Liver (tissue), 3 donors: ENCODE measurements around the gene OR14A2.

Source experiments
- CTCF ChIP-seq: fragments of 150-350 bp; IDR thresholded peaks from 2 replicates; pipeline ENCODE4 v1.5.1; 2017; ENCODE audit warnings: improper control_type of control experiment, low read depth, low read length; ENCODE audit not compliant: missing input control
- EGR1 ChIP-seq, 2 donors: IDR thresholded peaks; 2 replicates each; pipeline ENCODE4 v1.6.1; 2016 to 2018; ENCODE audit warnings: antibody characterized with exemption in 2 of 2, low read depth in 2 of 2
- FOXA1 ChIP-seq: IDR thresholded peaks from 2 replicates; pipeline ENCODE4 v1.6.1; 2016; ENCODE audit warnings: antibody characterized with exemption
- GABPA ChIP-seq, 2 donors: IDR thresholded peaks in 1 of 2; conservative IDR thresholded peaks in 1 of 2; 2 replicates each; pipeline ENCODE4 v1.6.1; 2016; ENCODE audit warnings: antibody characterized with exemption in 2 of 2, mild to moderate bottlenecking in 1 of 2, moderate library complexity in 1 of 2
- JUND ChIP-seq, 2 donors: IDR thresholded peaks; 2 replicates each; pipeline ENCODE4 v1.6.1; 2016; ENCODE audit warnings: antibody characterized with exemption in 2 of 2
- RAD21 ChIP-seq, 2 donors: IDR thresholded peaks; 2 replicates each; pipeline ENCODE4 v1.6.1; 2016; ENCODE audit warnings: antibody characterized with exemption in 2 of 2, mild to moderate bottlenecking in 2 of 2
- RXRA ChIP-seq, 2 donors: IDR thresholded peaks; 2 replicates each; pipeline ENCODE4 v1.6.1; 2017 to 2018; ENCODE audit warnings: antibody characterized with exemption in 2 of 2, mild to moderate bottlenecking in 1 of 2
- TAF1 ChIP-seq: conservative IDR thresholded peaks from 2 replicates; pipeline ENCODE4 v1.6.1; 2016; ENCODE audit warnings: antibody characterized with exemption, mild to moderate bottlenecking
- TF ChIP-seq, protein P1 (sequence below): IDR thresholded peaks from 2 replicates; pipeline ENCODE4 v1.6.1; 2016; ENCODE audit warnings: antibody characterized with exemption
- TF ChIP-seq, protein P2 (sequence below): IDR thresholded peaks from 2 replicates; pipeline ENCODE4 v1.6.1; 2016; ENCODE audit warnings: antibody characterized with exemption
- TF ChIP-seq, protein P3 (sequence below): IDR thresholded peaks from 2 replicates; pipeline ENCODE4 v1.6.1; 2016; ENCODE audit warnings: antibody characterized with exemption, mild to moderate bottlenecking
- TF ChIP-seq, protein P4 (sequence below): IDR thresholded peaks from 2 replicates; pipeline ENCODE4 v1.6.1; 2016; ENCODE audit warnings: antibody characterized with exemption
- donor health status: healthy.
- donor health status: healthy.

DNA sequence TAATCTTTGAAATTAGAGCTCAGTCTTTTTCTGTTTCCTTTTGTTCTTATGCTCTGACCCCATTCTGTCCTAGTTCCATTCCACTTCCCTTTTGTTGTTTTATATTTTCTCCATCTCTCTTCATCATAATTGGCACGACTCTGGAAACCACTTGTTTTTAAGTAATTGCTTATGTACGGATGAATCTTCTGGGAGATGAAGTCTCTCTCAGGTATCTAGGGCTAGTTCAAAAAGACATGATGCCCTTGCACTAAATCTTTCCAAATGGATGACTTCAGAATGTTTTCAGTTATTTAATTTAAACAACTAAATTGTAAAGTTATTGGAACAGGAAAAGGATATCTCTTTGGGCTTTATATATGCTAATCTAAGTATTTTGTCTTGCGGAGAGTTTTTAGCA is 31.4 kb downstream of the OR14A2 start, which contains the start of gene OR6F1:
- TF ChIP-seq CTCF (no peak), GABPA (IDR thresholded peaks at IDR 0.05 in 1 of 2, conservative IDR thresholded peaks at IDR 0.05 in 1 of 2) (no peak), EGR1 (IDR thresholded peaks at IDR 0.05; ENCODE audit: low read depth in 2 of 2) (no peak), TAF1 (no peak), JUND (IDR thresholded peaks at IDR 0.05) (no peak), RXRA (IDR thresholded peaks at IDR 0.05) (no peak), FOXA1 (no peak), RAD21 (IDR thresholded peaks at IDR 0.05) (no peak)
- TF ChIP-seq, protein P1, sequence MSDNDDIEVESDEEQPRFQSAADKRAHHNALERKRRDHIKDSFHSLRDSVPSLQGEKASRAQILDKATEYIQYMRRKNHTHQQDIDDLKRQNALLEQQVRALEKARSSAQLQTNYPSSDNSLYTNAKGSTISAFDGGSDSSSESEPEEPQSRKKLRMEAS, result no peak
- TF ChIP-seq, protein P2, sequence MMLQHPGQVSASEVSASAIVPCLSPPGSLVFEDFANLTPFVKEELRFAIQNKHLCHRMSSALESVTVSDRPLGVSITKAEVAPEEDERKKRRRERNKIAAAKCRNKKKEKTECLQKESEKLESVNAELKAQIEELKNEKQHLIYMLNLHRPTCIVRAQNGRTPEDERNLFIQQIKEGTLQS, result no peak
- TF ChIP-seq, protein P3, sequence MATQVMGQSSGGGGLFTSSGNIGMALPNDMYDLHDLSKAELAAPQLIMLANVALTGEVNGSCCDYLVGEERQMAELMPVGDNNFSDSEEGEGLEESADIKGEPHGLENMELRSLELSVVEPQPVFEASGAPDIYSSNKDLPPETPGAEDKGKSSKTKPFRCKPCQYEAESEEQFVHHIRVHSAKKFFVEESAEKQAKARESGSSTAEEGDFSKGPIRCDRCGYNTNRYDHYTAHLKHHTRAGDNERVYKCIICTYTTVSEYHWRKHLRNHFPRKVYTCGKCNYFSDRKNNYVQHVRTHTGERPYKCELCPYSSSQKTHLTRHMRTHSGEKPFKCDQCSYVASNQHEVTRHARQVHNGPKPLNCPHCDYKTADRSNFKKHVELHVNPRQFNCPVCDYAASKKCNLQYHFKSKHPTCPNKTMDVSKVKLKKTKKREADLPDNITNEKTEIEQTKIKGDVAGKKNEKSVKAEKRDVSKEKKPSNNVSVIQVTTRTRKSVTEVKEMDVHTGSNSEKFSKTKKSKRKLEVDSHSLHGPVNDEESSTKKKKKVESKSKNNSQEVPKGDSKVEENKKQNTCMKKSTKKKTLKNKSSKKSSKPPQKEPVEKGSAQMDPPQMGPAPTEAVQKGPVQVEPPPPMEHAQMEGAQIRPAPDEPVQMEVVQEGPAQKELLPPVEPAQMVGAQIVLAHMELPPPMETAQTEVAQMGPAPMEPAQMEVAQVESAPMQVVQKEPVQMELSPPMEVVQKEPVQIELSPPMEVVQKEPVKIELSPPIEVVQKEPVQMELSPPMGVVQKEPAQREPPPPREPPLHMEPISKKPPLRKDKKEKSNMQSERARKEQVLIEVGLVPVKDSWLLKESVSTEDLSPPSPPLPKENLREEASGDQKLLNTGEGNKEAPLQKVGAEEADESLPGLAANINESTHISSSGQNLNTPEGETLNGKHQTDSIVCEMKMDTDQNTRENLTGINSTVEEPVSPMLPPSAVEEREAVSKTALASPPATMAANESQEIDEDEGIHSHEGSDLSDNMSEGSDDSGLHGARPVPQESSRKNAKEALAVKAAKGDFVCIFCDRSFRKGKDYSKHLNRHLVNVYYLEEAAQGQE, result no peak
- TF ChIP-seq, protein P4, sequence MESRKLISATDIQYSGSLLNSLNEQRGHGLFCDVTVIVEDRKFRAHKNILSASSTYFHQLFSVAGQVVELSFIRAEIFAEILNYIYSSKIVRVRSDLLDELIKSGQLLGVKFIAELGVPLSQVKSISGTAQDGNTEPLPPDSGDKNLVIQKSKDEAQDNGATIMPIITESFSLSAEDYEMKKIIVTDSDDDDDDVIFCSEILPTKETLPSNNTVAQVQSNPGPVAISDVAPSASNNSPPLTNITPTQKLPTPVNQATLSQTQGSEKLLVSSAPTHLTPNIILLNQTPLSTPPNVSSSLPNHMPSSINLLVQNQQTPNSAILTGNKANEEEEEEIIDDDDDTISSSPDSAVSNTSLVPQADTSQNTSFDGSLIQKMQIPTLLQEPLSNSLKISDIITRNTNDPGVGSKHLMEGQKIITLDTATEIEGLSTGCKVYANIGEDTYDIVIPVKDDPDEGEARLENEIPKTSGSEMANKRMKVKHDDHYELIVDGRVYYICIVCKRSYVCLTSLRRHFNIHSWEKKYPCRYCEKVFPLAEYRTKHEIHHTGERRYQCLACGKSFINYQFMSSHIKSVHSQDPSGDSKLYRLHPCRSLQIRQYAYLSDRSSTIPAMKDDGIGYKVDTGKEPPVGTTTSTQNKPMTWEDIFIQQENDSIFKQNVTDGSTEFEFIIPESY, result no peak
